Neural cell (in vitro differentiated cells): Measurements from ENCODE around the gene POLD1.

ENCODE experiments used
- EP300 ChIP-seq: fragments of 450-650 bp; conservative IDR thresholded peaks from 2 replicates; pipeline ENCODE4 v1.6.1; 2014; ENCODE audit warnings: antibody characterized with exemption, mild to moderate bottlenecking, moderate library complexity; ENCODE audit not compliant: poor library complexity, severe bottlenecking
- EZH2 ChIP-seq: fragments of 200-600, 300-800 bp; shearing (Covaris generic), sonication (generic); IDR thresholded peaks from 2 replicates; pipeline ENCODE4 v1.6.1; 2014; ENCODE audit warnings: antibody characterized with exemption, low read length, borderline replicate concordance, mild to moderate bottlenecking; ENCODE audit not compliant: insufficient read depth, poor library complexity, severe bottlenecking
- MXI1 ChIP-seq: fragments of 450-650 bp; conservative IDR thresholded peaks from 2 replicates; pipeline ENCODE4 v1.6.1; 2014; ENCODE audit warnings: antibody characterized with exemption, mild to moderate bottlenecking; ENCODE audit not compliant: poor library complexity, severe bottlenecking
- POLR2AphosphoS5 ChIP-seq: IDR thresholded peaks from 2 replicates; pipeline ENCODE4 v1.6.1; 2012
- SMC3 ChIP-seq: fragments of 450-650 bp; conservative IDR thresholded peaks from 2 replicates; pipeline ENCODE4 v1.6.1; 2014; ENCODE audit warnings: antibody characterized with exemption, mild to moderate bottlenecking, moderate library complexity; ENCODE audit not compliant: poor library complexity
- TF ChIP-seq, protein P1 (sequence below): fragments of 450-650 bp; IDR thresholded peaks from 2 replicates; pipeline ENCODE4 v1.5.1; 2014; ENCODE audit warnings: antibody characterized with exemption, mild to moderate bottlenecking, moderate library complexity; ENCODE audit not compliant: poor library complexity, severe bottlenecking
- TF ChIP-seq, protein P2 (sequence below): IDR thresholded peaks from 2 replicates; pipeline ENCODE4 v1.6.1; 2012; ENCODE audit warnings: borderline replicate concordance

- TF ChIP-seq, protein P1, sequence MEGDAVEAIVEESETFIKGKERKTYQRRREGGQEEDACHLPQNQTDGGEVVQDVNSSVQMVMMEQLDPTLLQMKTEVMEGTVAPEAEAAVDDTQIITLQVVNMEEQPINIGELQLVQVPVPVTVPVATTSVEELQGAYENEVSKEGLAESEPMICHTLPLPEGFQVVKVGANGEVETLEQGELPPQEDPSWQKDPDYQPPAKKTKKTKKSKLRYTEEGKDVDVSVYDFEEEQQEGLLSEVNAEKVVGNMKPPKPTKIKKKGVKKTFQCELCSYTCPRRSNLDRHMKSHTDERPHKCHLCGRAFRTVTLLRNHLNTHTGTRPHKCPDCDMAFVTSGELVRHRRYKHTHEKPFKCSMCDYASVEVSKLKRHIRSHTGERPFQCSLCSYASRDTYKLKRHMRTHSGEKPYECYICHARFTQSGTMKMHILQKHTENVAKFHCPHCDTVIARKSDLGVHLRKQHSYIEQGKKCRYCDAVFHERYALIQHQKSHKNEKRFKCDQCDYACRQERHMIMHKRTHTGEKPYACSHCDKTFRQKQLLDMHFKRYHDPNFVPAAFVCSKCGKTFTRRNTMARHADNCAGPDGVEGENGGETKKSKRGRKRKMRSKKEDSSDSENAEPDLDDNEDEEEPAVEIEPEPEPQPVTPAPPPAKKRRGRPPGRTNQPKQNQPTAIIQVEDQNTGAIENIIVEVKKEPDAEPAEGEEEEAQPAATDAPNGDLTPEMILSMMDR = no peak
- no peak for TF ChIP-seq EZH2
- TF ChIP-seq SMC3 = no peak
- TF ChIP-seq POLR2AphosphoS5 = no peak
- TF ChIP-seq MXI1 = no peak
- TF ChIP-seq, protein P2, sequence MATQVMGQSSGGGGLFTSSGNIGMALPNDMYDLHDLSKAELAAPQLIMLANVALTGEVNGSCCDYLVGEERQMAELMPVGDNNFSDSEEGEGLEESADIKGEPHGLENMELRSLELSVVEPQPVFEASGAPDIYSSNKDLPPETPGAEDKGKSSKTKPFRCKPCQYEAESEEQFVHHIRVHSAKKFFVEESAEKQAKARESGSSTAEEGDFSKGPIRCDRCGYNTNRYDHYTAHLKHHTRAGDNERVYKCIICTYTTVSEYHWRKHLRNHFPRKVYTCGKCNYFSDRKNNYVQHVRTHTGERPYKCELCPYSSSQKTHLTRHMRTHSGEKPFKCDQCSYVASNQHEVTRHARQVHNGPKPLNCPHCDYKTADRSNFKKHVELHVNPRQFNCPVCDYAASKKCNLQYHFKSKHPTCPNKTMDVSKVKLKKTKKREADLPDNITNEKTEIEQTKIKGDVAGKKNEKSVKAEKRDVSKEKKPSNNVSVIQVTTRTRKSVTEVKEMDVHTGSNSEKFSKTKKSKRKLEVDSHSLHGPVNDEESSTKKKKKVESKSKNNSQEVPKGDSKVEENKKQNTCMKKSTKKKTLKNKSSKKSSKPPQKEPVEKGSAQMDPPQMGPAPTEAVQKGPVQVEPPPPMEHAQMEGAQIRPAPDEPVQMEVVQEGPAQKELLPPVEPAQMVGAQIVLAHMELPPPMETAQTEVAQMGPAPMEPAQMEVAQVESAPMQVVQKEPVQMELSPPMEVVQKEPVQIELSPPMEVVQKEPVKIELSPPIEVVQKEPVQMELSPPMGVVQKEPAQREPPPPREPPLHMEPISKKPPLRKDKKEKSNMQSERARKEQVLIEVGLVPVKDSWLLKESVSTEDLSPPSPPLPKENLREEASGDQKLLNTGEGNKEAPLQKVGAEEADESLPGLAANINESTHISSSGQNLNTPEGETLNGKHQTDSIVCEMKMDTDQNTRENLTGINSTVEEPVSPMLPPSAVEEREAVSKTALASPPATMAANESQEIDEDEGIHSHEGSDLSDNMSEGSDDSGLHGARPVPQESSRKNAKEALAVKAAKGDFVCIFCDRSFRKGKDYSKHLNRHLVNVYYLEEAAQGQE = no peak
- no peak for TF ChIP-seq EP300
Observed at GRCh38 chr19:50409347-50409746, 25.2 kb downstream of the POLD1 start.
